GM18499 (cell line): Measurements from ENCODE around the gene UNC5A.

Experiments
- ATAC-seq: cut with Tn5 transposase; IDR thresholded peaks from one replicate; pipeline ENCODE4 v1.9.1; 2021; ENCODE audit warnings: moderate number of reproducible peaks; ENCODE audit not compliant: insufficient read depth, unreplicated experiment

Gene UNC5A

DNA sequence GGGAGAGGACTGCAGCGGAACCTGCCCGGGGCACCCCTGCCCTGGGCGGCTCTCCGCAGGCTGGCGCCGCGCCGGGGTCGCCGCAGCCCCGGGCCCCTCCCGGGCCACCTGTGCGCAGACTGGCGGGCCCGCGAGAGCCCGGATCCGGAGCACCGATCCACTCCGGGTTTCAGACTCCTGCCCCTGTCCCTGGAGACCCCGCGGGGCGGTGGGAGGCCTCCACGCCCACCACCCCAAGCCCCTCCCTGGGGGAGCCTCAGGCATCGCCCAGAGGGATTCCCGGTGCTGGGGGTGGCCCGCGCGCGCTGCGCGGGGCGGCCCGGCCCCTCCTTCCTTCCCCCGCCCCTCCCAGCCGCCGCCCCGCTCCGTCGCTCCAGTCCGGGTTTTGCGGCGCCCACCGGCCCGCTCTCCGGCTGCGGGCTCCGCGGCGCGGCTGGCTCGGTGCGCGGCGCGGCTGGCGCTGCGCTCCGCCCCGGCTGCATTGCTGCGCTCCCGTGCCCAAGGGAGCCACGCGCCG, at the start of gene UNC5A:
TSS of gene UNC5A (plus strand) at position 479 of the 517 bp plus-strand sequence. CDS start 192 bp downstream, outside the sequence.
- no peak for ATAC-seq

DNA sequence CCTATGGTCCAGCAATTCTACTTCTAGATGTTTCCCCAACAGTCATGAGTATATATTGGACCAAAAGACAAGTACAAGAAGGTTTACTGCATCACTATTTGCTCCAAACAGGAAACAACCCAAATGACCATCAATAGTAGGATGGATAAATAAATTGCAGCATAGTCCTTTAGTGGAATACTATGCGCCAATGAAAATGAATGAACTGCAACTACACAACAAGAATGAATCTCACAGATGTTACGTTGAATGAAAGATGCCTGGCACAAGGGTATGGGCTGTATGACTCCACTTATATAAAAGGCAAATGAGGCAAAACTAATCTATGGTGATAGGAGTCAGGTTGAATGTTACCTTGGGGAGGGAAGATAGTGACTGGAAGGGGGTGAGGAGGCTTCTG, 48.6 kb upstream of the UNC5A start:
- no peak for ATAC-seq

DNA sequence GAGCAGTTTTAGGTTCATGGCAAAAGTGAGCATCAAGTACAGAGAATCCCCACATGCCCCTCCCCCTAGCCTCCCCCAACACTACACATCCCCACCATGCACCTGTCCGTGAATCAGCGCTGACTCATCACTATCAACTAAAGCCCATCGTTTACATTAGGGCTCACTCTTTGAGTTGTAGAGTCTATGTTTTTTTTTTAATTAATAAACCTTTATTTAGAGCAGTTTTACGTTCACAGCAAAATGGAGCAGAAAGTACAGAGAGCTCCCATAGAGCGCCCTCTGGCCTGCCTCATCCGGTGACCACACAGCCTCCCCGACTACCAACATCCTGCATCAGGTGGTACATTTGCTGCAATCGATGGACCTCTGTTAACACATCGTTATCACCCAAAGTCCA, 47.9 kb upstream of the UNC5A start:
- no peak for ATAC-seq

DNA sequence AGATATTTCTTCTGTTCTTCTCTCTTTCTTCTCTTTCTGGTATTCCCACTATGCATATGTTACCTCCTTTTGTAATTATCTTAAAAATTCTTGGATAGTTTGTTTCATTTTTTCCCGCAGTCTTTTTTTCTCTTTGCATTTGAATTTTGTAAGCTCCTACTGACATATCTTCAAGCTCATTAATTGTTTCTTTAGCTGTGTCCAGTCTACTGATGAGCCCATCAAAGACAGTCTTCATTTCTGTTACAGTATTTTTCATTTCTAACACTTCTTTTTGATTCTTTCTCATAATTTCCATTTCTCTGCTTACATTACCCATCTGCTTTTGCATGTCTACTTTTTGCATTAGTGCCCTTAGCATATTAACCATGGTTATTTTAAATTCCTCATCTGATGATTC, 44.7 kb upstream of the UNC5A start:
- ATAC-seq = no peak

DNA sequence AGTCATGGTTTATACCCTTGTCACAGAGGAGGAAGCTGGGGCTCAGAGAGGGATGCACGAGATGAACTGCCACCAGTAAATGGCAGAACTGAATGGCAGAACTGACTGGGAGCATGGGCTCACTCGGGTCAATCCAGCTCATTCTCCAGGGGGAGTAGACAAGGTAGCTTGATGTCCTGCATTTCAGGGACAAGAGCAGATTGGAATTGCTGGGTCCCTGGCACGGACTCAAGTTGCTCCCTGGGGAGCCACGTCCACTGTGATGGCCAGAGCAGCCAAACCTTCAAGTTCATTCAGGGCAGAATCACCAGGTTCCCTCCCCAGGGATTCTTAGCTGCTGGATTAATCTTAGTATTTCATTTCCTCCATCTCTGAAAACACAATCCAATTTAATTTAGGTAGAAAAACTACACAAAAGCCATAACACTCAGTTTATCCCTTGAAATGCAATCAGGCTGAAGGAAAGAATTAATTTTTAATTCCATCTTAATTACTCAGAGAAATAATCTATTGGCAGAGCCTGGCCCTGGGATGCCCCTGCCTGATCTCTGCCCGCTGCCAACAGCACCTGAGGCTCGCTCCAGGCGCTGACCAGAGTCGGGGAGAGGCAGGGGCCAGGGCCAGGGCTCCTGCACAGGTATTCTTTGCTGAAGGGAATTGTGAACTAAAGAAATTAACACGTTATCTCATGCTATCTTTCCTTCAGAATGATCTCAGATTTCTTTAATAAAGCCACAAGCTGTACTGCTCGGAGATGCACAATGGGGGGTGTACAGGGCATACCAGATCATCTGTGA, 42.0 kb upstream of the UNC5A start:
- ATAC-seq = no peak

DNA sequence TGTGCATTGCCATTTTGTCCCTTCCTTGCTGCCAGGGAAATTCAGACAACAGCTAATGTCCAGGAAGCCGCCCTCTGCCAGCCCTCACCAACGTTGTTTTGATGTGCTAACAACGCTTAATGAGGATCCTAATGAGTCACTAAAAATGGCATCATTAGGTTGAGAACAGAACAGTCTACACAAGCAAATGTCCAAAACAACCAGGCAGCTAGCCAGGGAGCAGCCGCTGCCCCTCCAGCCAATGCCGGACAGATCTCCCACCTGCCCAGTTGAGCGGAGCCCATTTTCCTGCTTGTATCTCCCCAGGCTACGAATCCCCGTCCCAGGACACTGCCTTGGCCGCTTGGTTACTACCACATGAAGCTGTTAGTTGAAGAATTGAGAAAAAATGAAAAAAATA, 40.4 kb upstream of the UNC5A start:
- ATAC-seq = no peak

DNA sequence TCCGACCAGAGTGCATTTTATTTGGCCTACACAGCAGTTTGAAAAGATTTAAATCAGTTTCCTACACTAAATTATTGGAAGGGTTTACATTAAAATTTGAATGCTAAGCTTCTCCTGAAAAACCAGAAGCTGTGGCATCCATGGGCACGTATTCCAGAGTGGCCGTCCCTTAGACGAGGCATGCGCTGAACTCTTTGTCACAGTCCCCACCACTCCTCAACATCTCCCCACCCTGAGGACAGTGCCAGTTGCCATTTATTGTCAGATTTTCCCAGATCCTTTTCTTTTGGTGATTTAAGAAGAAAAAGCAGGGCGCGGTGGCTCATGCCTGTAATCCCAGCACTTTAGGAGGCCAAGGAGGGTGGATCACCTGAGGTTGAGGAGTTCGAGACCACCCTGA, 39.9 kb upstream of the UNC5A start:
- ATAC-seq = no peak

DNA sequence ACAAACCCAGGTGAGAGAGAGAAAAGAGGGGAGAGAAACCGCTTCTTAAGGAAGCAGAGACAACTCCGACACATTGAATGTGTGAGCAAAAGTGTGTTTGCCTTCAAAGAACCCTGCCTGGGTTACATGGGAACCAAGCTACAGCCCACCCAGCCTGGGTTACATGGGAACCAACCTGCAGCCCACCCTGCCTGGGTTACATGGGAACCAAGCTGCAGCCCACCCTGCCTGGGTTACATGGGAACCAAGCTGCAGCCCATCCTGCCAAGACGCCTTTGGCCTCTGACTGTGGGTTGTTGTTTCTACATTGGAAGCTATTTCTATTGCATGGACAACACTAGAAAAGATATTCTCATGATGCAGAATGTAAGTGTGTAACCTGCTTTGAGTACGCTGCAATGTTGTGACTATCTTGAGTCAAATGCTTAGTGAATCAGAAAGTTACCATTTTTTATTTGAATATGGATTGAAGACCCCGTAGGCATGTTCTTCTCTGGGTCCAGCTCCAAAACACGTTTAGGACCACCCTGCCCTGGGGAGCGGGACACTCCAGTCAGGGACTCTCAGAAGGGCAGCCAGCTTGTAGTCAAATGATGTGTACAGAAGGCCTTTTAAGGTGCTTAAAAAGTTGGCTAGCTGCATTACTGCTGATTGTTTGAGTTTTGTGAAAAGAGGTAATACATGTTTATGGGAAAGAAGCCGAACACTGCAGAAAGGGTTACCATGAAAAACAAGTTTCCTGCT, 39.1 kb upstream of the UNC5A start:
- no peak for ATAC-seq

DNA sequence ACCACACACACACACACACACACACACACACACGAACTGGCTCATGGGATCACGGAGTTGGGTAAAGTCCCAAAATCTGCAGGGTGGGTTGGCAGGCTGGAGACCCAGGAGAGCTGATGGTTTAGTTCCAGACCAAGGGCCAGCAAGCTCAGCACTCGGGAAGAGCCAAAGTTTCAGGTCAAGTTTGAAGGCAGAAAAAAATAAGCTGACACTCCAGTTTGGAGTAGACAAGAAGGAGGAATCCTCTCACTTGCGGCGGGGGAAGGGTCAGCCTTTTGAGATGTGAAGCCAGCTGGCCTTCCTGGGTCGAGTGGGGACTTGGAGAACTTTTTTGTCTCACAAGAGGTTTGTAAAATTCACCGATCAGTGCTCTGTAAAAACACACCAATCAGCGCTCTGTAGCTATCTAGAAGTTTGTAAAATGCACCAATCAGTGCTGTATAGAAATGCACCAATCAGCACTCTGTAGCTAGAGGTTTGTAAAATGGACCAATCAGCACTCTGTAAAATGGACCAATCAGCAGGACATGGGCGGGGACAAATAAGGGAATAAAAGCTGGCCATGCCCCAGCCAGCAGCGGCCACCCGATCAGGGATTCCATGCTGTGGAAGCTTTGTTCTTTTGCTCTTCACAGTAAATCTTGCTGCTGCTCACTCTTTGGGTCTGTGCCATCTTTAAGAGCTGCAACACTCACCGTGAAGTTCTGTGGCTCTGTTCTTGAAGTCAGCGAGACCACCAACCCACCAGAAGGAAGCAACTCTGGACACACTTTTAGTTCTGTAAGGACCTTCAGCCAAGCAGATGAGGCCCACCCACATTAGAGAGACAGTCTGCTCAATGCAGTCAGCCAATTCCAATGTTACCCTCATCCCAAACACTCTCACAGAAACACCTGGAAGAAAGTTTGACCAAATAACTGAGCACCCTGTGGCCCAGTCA, 37.8 kb upstream of the UNC5A start:
- no peak for ATAC-seq

DNA sequence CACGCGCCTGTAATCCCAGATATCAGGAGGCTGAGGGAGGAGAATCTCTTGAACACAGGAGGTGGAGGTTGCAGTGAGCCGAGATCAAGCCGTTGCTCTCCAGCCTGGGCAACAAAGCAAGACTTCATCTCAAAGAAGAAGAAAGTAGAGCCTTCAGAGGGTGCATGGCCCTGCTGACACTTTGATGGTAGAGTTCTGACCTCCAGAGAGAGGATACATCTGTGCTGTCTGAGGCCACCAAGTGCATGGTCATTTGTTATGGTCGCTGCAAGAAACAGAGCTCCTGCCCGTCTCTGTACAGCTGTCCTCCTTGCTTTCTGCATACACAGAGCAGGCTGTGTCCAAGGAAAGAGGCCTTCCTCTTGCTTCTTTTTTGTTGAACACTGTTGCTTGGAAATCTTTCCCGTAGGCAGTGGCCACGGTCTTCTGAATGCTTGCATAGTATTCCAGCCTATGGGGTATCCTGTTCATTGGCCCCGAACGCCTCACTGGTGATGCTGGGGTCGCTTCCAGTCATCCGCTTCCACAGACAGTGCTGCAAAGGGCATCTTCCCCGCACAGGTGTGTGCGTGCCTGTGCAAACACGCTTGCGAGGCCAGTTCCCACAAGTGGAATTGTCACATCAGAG, 36.8 kb upstream of the UNC5A start:
- ATAC-seq = no peak

DNA sequence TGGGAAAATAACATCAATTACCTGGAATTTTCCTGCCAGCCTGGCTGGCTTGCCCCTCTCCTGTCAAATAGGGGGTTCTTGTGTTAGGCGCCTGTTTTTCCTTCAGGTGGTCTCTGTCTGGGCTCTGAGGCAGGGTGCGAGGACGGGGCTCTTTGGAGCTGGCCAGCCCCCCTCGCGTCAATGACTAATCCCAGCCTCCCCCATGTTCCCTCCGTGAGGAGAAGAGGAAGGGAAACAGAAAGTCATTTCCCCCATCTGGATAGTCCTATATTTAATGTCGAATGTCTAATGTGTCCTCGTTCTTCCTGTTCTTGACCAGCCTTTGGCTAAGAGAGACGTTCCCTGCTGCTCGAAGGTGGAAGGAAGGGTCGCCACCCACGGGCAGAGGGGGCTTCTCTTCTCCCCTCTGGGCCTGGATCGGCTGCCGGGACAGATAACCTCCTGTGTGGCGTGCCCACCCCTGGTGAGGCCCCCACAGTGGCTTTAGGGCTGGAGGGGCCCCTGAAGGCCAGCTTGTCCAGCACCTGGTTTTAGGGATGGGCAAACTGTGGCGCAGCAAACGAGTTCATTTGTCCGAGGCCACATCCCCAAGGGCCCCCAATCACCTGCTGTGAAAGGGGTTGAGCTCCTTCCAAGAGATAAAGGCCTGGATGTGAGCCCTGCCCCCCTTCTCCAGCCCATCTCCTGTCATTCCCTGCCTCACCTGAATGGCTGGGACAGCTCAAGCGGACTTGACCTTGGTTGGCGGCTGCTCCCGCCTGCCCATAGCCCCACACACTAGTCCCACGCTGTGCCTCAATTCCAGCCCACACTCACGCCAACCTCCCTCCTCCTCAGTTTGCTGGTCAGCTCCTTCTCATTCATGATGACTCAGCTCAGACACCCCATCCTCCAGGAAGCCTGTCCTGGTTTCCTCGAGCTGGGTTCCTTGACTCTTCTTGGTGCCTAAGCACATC, 35.9 kb upstream of the UNC5A start:
- ATAC-seq = no peak

DNA sequence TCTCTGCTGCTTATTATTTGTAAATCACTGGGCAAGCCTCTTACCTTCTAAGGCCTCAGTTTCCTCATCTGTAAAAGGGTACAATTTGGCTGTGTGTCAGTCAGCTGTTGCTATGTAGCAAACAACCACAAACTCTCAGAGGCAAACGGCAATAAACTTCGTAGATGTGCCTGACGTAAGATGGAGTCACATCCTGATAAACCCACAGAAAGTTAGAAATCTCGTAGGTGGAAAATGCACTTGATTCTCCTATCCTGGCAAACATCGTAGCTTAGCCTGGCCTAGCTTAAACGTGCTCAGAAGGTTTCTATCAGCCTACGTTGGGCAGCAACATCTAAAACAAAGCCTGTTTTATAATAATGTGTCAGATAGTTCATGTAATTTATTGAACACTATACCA, 35.0 kb upstream of the UNC5A start:
- no peak for ATAC-seq

DNA sequence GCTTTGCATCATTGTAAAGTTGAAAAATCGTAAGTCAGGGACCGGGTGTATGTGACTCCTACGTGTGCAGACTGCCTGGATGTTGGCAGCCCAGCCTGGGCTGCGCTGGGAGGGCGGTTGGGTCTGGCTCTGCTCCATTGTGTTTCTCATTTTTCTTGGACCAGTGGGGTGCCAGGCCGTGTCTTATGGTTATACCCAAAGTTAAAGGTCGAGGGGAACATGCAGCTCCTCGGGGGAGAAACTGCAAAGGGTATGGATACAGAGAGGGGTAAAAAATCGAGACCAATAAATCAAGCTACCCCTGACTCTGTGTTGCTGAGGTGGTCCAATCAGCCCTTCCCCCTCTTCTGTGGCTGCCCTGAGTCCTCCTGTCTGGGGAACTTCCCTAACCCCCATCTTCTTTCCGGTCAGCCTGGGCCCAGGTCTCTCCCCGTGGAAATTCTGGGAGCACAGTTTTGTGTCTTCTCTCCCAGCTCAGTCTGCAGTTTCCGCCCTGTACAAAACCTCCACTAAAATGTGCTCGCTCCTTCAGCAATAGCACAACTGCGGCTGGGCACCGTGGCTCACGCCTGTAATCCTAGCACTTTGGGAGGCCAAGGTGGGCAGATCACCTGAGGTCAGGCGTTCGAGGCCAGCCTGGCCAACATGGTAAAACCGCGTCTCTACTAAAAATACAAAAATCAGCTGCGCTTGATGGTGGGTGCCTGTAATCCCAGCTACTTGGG, 34.1 kb upstream of the UNC5A start:
- no peak for ATAC-seq

DNA sequence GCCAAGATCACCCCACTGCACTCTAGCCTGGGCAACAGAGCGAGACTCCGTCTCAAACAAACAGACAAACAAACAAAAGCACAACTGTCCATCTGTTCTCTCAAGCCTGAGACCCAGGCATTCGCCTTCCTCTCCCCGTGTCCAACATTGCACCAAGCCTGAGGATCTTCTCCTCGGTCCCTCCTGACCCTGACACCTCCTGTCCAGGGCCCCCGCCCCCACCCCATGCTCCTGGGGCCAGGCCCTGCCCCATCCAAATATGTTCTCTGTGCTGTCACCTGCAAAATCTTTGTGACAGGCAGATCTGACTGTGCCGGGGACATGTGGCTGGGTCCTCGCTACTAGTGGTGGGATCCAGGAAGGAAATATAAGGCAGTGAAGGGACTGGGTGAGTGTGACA, 33.4 kb upstream of the UNC5A start:
- no peak for ATAC-seq

DNA sequence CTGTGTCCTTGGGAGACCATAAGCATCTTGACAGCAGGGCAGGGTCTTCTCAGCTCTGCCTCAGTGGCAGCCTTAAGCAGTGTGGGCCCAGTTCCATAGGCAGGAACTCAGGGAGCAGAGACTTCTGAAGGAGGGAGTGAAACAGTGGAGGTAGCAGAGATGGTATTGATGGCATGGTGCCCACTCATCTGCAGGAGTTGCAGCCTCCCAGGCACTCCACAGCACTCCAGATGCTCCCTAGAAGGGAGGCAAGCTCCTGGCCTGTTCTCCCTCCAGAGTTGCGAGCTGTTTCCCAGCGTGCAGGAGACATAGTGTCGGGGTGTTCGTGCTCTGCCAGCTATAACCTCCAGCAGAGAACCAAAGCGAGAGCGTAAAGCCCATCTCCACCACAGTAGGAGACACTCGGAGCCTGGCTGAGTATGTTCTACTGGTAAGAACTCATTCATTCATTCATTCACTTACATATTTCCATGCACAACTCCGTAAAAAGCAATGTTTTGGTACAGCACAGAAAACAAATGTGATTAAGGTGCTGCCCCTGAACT, 31.4 kb upstream of the UNC5A start:
- no peak for ATAC-seq

DNA sequence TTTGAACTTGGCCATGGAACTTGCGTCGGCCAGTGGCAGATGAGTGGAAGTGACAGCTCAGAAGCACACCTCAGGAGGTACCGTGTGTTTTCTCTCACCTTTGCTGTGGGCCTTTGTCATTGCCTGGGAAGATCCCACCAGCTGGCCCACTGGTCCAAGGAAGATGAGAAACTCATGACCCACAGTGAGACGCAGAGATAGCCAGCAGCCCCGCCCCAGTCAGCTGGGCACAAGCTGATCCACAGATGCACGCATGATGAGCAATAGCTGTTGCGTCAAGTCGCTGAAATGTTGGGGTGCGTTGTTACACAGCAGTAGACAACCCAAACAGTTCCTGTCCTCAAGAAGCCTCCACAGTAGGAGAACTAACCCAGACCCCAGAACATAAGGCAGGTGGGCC, 30.8 kb upstream of the UNC5A start:
- no peak for ATAC-seq

DNA sequence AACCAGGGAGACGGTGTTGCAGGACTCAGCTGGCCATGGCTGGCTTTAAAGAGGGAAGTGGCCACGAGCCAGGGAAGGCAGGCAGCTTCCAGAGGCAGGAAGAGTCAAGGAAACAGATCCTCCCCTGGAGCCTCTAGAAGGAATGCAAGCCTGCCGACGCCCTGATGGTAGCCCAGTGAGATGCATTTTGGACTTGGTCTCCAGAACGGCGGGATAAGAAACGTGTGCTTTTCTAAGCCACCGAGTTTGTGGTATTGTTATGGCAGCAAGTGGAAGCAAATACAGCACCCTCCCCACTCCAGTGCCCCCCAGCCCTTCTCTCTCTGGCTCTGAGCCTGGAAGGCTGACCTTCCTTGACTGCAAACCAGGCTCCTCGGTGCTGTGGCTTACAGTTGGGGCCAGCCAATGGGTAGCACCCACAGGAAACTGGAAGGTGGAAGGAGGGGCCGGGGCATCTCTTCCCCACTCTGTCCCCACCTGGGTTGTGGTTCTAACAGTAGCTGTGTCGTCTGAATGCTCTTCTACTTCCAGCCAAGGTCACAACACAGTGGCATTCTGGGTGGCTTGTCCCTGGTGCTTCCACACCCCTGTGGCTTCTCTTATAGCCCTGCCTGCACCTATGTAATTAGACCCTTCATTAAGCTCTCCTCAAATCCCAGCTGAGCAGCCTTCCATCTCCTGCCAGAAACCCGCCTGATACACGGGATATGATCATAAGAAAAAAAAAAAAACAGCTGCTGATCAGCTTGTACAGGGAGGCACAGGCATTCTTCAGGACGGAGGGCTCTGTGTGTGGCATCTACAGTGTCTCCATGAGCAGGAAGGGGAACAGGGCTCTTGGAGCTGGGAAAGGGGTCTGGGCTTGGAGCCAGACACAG, 29.9 kb upstream of the UNC5A start:
- ATAC-seq = no peak
